Measurements from ENCODE around the gene SEPTIN12.

GRCh38 chr16:4814542-4815173 is 26.5 kb upstream of the SEPTIN12 start:
- TF ChIP-seq, protein P1, sequence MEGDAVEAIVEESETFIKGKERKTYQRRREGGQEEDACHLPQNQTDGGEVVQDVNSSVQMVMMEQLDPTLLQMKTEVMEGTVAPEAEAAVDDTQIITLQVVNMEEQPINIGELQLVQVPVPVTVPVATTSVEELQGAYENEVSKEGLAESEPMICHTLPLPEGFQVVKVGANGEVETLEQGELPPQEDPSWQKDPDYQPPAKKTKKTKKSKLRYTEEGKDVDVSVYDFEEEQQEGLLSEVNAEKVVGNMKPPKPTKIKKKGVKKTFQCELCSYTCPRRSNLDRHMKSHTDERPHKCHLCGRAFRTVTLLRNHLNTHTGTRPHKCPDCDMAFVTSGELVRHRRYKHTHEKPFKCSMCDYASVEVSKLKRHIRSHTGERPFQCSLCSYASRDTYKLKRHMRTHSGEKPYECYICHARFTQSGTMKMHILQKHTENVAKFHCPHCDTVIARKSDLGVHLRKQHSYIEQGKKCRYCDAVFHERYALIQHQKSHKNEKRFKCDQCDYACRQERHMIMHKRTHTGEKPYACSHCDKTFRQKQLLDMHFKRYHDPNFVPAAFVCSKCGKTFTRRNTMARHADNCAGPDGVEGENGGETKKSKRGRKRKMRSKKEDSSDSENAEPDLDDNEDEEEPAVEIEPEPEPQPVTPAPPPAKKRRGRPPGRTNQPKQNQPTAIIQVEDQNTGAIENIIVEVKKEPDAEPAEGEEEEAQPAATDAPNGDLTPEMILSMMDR (IDR thresholded peaks at IDR 0.05; ENCODE audit: poor library complexity, severe bottlenecking): no peak
- TF ChIP-seq TAF1 (IDR thresholded peaks at IDR 0.05; ENCODE audit: low read depth) (no peak), EP300 (conservative IDR thresholded peaks at IDR 0.05; ENCODE audit: poor library complexity, severe bottlenecking) (no peak), MXI1 (conservative IDR thresholded peaks at IDR 0.05; ENCODE audit: poor library complexity, severe bottlenecking) (no peak), EZH2 (IDR thresholded peaks at IDR 0.05; ENCODE audit: borderline replicate concordance, insufficient read depth, low read length, poor library complexity, severe bottlenecking) (no peak), POLR2AphosphoS5 (IDR thresholded peaks at IDR 0.05) (no peak), SMC3 (conservative IDR thresholded peaks at IDR 0.05; ENCODE audit: poor library complexity) (no peak), RAD21 (conservative IDR thresholded peaks at IDR 0.05) (no peak)
- TF ChIP-seq, protein P2, sequence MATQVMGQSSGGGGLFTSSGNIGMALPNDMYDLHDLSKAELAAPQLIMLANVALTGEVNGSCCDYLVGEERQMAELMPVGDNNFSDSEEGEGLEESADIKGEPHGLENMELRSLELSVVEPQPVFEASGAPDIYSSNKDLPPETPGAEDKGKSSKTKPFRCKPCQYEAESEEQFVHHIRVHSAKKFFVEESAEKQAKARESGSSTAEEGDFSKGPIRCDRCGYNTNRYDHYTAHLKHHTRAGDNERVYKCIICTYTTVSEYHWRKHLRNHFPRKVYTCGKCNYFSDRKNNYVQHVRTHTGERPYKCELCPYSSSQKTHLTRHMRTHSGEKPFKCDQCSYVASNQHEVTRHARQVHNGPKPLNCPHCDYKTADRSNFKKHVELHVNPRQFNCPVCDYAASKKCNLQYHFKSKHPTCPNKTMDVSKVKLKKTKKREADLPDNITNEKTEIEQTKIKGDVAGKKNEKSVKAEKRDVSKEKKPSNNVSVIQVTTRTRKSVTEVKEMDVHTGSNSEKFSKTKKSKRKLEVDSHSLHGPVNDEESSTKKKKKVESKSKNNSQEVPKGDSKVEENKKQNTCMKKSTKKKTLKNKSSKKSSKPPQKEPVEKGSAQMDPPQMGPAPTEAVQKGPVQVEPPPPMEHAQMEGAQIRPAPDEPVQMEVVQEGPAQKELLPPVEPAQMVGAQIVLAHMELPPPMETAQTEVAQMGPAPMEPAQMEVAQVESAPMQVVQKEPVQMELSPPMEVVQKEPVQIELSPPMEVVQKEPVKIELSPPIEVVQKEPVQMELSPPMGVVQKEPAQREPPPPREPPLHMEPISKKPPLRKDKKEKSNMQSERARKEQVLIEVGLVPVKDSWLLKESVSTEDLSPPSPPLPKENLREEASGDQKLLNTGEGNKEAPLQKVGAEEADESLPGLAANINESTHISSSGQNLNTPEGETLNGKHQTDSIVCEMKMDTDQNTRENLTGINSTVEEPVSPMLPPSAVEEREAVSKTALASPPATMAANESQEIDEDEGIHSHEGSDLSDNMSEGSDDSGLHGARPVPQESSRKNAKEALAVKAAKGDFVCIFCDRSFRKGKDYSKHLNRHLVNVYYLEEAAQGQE (IDR thresholded peaks at IDR 0.05; ENCODE audit: borderline replicate concordance): no peak

All from neural cell (in vitro differentiated cells).